ENCODE results near the gene NT5DC3.
"Not testable (repeated sequence)": the region's sequence is repeated elsewhere in the genome, so short reads cannot be mapped to it uniquely, and the experiment has no call there.

NT5DC3 gene

GRCh38 chr12:103855036-103855712 lies 14.1 kb upstream of the NT5DC3 start:
- no peak for DNase-seq (ENCODE audit: low spot score)

- no peak for DNase-seq (ENCODE audit: low spot score)
Observed at GRCh38 chr12:103854372-103854973, 13.4 kb upstream of the NT5DC3 start.

GRCh38 chr12:103852498-103852997 lies 11.5 kb upstream of the NT5DC3 start:
- peak; percentile 21 for DNase-seq (ENCODE audit: low spot score)

DNA sequence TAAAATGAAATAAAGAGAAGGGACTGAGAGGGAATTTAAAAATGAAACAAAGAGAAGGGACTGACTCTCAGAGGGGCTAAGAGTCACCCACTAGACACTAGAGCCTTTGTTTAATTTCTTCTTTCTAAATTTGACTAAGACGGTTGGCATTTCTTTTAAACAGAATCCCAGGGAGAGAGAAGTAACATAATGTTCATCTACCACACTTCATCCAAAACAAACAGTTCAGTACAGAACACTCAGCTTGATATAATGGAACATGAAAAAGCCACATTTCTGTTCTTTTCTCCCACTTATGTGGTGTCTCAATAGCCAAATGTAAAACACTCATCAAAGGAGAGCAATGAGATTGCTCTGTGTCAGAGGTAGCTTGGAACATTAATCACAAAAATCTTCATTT lies 10.1 kb upstream of the NT5DC3 start:
- peak; percentile 22 for DNase-seq (ENCODE audit: low spot score)

- no peak for DNase-seq (ENCODE audit: low spot score)
Observed at GRCh38 chr12:103850429-103850828, 9.4 kb upstream of the NT5DC3 start.

DNA sequence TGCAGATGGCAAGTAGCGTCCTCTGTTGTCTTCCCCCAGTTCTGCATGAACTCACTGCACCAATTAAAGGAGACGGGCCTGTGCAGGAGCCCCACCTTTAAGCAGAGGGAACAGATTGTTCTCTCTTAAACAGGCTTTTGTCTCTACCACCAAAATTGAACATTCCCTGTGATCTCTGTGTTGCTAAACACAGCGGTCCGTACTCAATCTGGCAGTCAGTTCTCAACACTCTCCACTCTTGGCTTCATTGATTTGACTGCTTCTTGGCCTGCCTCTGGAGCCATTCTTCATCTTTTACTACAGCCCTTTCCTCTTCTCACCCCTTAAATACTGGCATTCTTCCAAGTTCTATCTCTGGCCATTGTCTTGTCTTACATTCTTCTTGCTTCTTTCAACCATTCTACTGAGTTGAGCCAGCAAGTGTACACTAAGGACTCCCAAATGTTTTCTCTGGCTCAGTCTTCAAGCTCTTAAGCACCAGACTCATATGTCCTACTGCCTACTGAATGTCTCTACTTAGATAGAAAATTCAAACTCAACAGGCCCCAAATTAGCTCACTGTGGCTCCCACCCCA lies 8.0 kb upstream of the NT5DC3 start:
- DNase-seq (ENCODE audit: low spot score): no peak

DNA sequence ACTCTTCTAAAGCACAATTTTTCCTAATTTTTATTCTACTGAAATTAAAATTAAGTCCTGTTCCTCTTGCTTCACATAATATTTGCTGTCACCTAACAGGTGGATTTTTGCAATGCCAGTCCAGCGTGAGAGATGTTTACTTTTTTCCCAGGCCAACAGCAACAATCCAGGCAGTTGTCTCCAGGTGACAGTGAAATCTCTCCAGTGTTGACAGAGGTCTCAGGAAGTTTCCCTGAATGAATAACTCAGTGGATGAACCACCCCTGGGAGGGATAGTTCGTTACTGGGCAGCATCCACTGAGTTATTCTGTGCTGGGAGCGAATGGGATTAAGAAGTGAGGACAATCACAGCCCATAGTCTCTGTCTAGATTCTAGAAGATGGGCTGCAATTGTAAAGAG lies 7.1 kb upstream of the NT5DC3 start:
- DNase-seq (ENCODE audit: low spot score): peak; percentile 42

DNA sequence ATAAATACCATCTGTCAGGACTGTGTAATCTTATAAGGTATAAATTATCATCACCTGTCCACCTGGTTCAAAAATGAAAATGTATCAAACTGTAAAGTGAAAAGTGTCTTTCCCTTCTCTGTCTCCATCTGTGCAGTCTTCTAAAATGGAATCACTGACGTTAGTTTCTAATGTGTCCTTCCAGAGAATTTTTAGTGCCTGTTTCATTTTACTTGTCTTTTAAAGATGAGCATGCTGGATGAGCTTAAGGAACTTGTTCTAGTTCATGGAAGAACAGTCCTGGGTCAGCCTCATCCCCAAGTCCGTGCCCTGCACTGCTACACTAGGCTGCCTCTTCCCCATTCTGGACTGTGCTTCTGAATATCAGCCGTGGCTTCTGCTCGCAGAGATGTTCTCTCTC lies 5.4 kb upstream of the NT5DC3 start:
- DNase-seq (ENCODE audit: low spot score): no peak

GRCh38 chr12:103844305-103844704 lies 3.3 kb upstream of the NT5DC3 start:
- DNase-seq (ENCODE audit: low spot score): no peak

DNA sequence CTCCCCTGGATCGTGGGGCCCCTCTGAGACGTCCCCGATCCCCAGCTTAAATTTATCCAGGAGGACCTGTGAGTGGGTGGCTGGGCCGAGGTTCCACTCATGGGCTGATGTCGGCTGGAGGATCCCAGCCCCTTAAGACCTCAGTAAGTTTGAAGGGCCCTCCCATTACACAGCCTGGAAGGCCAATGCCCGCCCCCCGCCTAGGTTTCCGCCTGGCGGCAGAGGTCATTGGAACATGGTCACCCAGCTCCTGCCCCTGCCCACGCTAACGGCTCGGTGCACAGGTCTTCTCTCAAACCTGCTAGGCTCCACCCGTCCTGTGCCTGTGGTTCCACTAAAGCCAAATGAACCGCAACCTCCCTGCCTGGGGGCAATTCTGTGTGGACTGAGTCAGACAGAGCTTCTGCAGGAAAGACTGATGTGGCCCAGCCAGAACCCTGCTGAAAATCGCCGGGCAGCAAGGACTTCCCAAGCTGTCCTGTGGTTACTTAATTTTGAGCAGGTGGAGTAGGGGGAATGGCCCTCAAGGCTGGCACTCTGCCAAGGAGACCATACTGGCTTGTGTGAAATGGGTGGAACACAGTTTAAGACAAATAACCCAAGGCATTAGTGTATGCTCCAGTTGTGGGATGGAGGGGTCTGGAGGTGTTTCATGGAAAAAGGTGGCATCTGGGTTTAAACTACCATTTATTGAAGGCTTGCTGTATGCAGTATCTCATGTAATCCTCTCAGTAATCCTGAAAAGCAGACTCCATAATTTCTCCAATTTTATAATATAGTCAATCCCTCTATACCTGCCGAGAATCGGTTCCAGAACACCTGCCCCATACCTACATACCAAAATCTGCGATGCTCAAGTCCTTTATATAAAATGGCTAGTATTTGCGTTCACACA lies 903 bp upstream of the NT5DC3 start:
- peak; percentile 97 for DNase-seq (ENCODE audit: low spot score)

DNA sequence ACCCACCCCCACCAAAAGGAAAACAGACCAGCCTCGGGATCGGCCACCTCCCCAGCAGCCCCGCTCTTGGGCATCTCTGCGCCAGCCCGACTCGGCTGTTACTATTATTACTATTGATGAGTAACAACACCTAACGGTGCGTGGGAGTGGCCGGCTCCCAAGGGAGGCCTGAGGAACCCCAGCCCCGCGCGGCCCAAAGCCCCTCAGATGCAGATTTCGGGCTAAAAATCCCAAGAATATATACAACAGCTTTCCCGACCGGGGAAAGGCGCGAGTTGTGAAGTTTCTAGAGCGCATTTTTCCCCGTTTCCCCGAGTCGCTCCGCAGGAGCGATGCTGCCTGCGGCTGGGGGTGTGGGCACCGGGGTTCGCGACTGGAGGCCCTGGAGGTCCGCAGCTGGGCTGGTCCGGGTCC lies 565 bp downstream of the NT5DC3 start:
- DNase-seq (ENCODE audit: low spot score): peak; percentile 57

DNA sequence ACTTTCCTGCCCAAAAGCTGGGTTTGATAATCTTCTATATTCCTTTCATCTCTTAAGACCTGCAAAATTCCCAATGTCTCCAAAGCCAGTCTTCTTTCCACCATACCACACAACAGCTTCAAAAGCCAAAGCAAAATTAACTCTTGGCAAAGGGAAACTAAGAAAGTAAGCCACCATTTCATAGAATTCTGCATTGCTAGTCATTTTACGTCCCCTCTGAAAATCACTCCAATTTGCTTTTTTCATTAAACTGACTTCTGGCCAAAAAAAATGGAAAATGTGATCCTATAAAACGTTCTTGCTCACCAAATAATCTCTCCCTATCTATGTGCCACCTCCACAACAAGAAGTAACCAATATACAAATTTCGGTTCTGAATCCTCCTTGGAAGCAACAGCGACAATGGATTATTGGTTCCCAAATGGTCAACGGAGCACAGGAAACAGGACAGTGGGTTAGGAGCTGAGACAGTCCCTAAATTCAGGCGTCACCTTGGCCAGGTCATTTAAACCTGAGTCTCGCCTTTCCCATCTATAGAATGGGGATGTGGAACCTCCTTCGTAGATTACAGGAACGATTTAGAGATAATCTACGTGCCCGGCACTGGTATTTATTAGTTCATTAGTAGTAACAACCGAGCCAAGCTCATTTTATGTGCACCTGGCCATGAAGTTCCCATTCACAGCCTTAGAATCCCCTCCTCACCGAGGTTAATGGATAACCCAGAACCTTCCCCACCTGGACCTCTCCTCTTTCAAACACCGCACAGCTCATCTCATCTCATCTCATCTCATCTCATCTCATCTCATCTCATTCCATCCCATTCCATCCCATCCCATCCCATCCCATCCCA lies 1.2 kb downstream of the NT5DC3 start:
- DNase-seq (ENCODE audit: low spot score): no peak

GRCh38 chr12:103839103-103839502 lies 1.9 kb downstream of the NT5DC3 start:
- DNase-seq (ENCODE audit: low spot score): no peak

DNA sequence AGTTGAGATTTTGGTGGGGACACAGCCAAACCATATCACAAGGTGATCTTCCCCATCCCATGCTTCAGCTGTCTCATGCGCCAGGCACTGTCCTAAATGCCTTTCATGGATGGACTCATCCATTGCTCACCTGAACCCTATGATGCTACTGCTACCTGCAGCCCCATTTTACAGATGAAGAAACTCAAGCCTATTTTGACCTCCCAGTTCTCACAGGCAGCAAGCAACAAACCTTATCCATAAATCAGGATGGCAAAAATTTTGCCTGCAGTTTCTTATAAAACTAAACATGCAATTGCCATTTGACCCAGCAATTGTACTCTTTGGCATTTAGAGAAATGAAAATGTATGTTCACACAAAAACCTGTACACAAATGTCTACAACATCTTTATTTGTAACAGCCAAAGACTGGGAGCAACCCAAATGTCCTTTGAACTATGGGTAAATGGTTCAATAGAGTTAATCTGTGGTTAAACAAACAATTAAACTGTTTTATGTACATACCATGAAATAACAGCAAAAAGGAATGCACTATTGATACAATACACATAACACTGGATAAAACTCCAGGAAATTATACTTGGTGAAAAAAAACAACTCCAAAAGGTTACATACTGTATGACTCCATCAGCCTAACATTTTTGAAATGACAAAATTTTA lies 2.6 kb downstream of the NT5DC3 start:
- DNase-seq (ENCODE audit: low spot score): no peak

- DNase-seq (ENCODE audit: low spot score): no peak
Observed at GRCh38 chr12:103836345-103836744, 4.7 kb downstream of the NT5DC3 start.

DNA sequence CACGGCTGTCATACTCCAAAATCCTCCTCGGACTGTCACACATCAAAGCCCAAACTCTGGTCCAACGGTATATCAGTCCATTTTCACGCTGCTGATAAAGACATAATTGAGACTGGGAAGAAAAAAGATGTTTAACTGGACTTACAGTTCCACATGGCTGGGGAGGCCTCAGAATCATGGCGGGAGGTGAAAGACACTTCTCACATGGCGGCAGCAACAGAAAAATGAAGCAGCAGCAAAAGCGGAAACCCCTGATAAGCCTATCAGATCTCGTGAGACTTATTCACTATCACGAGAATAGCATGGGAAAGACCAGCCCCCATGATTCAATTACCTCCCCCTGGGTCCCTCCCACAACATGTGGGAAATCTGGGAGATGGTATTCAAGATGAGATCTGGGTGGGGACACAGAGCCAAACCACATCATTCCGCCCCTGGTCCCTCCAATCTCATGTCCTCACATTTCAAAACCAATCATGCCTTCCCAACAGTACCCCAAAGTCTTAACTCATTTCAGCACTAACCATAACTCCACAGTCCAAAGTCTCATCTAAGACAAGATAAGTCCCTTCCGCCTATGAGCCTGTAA lies 5.2 kb downstream of the NT5DC3 start:
- DNase-seq (ENCODE audit: low spot score): not testable (repeated sequence)

- no peak for DNase-seq (ENCODE audit: low spot score)
Observed at GRCh38 chr12:103834942-103835341, 6.1 kb downstream of the NT5DC3 start.

- DNase-seq (ENCODE audit: low spot score): no peak
Observed at GRCh38 chr12:103833891-103834290, 7.1 kb downstream of the NT5DC3 start.

DNA sequence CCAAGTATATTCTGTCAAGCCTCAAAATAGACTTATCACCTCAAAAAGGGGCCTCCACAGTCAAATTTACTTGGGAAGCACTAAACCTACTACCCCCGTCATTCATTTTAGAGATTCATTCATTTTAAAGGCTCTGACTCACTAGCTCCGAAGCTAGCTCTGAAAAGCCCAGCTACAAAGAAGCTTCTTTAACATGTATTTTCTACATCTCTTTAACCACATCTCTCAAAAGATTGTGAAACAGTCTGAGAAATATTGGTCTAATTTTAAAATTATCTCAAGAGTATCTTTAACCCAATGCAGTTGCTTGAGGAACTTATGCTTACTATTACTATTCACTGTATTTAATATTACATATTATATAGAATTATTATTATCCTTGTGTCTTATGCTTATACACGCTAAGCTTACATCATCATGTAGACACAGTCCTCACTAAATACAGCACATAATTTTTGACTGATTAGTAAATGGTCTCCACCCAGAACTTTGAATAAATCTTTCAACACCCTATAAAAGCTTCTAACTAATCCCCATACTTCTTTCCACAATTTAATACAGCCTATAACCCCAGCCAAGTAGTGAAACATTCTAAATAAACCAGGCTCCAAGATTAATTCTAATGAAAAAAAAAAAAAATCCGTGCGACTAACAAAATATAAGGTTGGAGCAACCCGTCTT lies 7.8 kb downstream of the NT5DC3 start:
- no peak for DNase-seq (ENCODE audit: low spot score)

Data from kidney tubule cell (primary cell).